ENCODE measurements around the gene PIK3R1. TPM values are rescaled to one million over a fixed set of nuclear protein-coding genes. Genes with fewer than 3 reads are reported as not detected.
A peak's percentile ranks its signal among the peaks of the same experiment; 100 is the strongest.

The PIK3R1 gene
- total RNA-seq, 6 experiments from 2014 or later, result 36.3 to 173 (median 72.8) TPM

DNA sequence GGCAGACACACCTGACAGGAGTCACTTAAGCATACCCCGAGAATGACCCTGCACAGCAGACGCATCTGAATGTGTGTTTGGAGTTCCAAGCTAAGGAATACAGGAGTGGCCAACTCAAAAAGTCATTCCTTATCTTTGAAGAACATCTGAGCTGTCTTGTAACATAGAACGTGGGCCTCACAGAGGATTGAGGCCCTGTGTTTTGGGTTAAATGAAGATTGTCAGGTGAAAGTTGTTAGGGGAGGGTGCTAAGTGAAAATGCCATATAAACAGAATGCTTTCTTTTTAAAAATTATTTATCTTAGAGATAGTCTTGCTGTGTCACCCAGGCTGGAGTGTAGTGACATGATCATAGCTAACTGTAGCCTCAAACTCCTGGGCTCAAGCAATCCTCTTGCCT, 100.9 kb downstream of the PIK3R1 start:
- ATAC-seq (no peak), DNase-seq (no peak)
- WGBS (ENCODE audit: insufficient coverage, low coverage, low lambda C conversion rate, missing lambda C conversion rate), result 100% methylated on average over 1 of the region's 3 CpGs
- Histone ChIP-seq H3K4me3 (no peak overlapping the region), H3K4me1 (peaks cover 0 to 6% (median 0%) of the 10 kb centered on the region in 4 donors), H3K27ac (no peak overlapping the region), H3K9me3 (no peaks in the 10 kb centered on the region), H3K27me3 (no peaks in the 10 kb centered on the region), H3K36me3 (no peaks in the 10 kb centered on the region)
- no peak for TF ChIP-seq POLR2A (IDR thresholded peaks at IDR 0.05)
- TF ChIP-seq, protein P1, sequence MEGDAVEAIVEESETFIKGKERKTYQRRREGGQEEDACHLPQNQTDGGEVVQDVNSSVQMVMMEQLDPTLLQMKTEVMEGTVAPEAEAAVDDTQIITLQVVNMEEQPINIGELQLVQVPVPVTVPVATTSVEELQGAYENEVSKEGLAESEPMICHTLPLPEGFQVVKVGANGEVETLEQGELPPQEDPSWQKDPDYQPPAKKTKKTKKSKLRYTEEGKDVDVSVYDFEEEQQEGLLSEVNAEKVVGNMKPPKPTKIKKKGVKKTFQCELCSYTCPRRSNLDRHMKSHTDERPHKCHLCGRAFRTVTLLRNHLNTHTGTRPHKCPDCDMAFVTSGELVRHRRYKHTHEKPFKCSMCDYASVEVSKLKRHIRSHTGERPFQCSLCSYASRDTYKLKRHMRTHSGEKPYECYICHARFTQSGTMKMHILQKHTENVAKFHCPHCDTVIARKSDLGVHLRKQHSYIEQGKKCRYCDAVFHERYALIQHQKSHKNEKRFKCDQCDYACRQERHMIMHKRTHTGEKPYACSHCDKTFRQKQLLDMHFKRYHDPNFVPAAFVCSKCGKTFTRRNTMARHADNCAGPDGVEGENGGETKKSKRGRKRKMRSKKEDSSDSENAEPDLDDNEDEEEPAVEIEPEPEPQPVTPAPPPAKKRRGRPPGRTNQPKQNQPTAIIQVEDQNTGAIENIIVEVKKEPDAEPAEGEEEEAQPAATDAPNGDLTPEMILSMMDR (IDR thresholded peaks at IDR 0.05), result no peak
- intact Hi-C loops (cut with DNase I), result no loop called here

DNA sequence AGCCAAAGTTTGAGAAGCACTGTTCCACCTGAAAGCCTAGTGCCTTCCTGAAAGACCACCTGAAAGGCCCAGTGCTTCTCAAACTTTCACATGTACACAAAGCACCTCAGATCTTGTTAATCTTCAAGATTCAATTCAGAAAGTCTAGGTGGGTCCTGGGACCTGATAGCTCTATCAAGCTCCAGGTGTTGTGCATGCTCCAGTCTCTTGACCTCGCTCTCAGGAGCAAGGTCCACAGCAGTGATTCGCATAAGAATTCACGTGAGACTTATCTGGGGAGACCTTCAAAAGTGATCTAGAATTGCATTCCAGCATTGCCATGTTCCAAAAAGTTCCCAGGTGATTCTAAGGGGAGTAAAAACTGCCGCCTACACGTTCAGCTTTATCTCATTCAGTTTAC, 102.1 kb downstream of the PIK3R1 start:
- WGBS (ENCODE audit: insufficient coverage, low coverage, low lambda C conversion rate, missing lambda C conversion rate), result 95% methylated on average over 5 of the region's 5 CpGs
- H3K4me3 ChIP-seq, result no peak overlapping the region
- no peak for DNase-seq
- intact Hi-C loops (cut with DNase I), result no loop called here
- H3K36me3 ChIP-seq, result no peaks in the 10 kb centered on the region
- TF ChIP-seq, protein P1 (IDR thresholded peaks at IDR 0.05), result no peak
- TF ChIP-seq POLR2A (IDR thresholded peaks at IDR 0.05), result no peak
- no peaks in the 10 kb centered on the region for H3K27me3 ChIP-seq
- no peak overlapping the region for H3K27ac ChIP-seq
- H3K9me3 ChIP-seq, result no peaks in the 10 kb centered on the region
- peaks cover 0 to 6% (median 0%) of the 10 kb centered on the region in 4 donors for H3K4me1 ChIP-seq
- ATAC-seq, result no peak

DNA sequence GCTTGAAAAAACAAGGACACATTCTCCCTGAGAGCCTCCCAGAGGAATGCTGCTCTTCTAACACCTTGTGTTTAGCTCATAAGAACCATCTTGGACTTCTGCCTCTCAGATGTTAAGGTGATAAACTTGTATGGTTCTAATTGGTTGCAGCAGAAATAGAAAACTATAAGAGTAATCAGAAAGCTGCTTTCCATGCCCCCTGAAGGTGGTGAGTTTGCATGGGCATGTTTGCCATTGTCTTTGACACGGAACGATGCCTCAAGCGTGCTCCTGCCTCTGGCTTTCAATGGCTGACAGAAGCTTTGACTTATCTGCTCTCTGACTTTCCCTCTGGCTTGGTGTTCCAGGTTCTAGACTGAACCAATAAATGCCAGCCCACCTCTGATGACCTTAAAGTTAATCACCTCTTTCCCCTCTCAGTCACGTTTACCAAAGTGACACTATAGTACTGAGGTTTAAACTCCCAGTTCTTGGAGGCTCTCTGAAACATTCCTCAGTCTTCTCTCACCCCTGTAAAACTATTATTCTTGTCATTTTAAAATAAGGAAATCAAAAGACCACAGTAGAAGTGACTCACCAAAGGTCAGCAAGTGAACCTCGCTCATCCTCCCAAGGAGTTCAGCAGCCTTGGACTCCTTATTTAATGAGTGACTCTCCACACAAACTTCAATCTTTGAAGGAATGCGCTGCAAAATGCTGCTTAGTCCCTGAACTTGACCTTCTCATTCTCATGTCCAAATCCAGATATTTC, 103.6 kb downstream of the PIK3R1 start:
- H3K36me3 ChIP-seq, result no peaks in the 10 kb centered on the region
- H3K27ac ChIP-seq, result no peak overlapping the region
- no peak for DNase-seq
- WGBS (ENCODE audit: insufficient coverage, low coverage, low lambda C conversion rate, missing lambda C conversion rate), result 56% methylated on average over 3 of the region's 6 CpGs
- H3K9me3 ChIP-seq, result no peaks in the 10 kb centered on the region
- H3K4me3 ChIP-seq, result no peak overlapping the region
- ATAC-seq, result no peak
- H3K4me1 ChIP-seq, result peaks cover 0 to 6% (median 0%) of the 10 kb centered on the region in 4 donors
- intact Hi-C loops (cut with DNase I), result no loop called here
- no peaks in the 10 kb centered on the region for H3K27me3 ChIP-seq
- TF ChIP-seq, protein P1 (IDR thresholded peaks at IDR 0.05), result no peak
- no peak for TF ChIP-seq POLR2A (IDR thresholded peaks at IDR 0.05)

DNA sequence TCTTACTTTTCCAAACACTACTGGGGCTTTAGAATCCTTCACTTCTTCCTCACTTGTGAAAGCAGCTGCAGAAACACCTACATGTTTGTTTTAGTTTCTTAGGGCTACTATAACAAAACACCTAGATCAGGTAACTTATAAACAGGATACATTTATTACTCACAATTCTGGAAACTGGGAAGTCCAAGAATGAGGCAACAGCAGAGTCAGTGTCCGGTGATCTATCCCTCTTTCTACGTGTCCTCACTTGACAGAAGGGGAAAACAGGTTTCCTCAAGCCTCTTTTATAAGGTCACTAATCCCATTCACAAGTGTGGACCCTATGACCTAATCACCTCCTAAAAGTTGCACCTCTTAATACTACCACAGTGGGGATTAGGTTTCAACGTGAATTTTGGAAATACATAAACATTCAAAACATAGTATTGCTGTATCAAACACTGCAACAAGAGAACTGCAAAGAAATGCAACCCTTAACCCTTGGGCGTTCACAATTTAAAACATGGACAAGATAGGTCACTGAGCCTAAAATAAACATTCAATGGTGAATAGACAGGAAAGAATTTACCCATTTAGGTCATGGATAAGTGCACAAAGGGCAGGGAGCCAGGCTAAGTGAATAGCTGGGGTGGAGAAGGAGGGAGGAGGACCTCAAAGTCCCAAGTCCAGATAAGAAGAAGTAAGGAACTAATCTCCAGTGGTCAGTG, 104.3 kb downstream of the PIK3R1 start:
- Histone ChIP-seq H3K27me3 (no peaks in the 10 kb centered on the region), H3K4me1 (peaks cover 0 to 6% (median 0%) of the 10 kb centered on the region in 4 donors), H3K27ac (no peak overlapping the region), H3K4me3 (no peak overlapping the region), H3K36me3 (no peaks in the 10 kb centered on the region), H3K9me3 (no peaks in the 10 kb centered on the region)
- DNase-seq, result peak in 1 of 3 donors; percentile 50
- TF ChIP-seq, protein P1 (IDR thresholded peaks at IDR 0.05), result no peak
- no peak for TF ChIP-seq POLR2A (IDR thresholded peaks at IDR 0.05)
- intact Hi-C loops (cut with DNase I), result no loop called here
- 53% methylated on average over 4 of the region's 4 CpGs for WGBS (ENCODE audit: insufficient coverage, low coverage, low lambda C conversion rate, missing lambda C conversion rate)
- peak; percentile 51 to 95 (median 66) for ATAC-seq
